Thyroid gland (tissue), 4 donors: ENCODE results near the gene CLASP1.

ENCODE experiments used
- CTCF ChIP-seq, 6 experiments: fragments of 200-600 bp in 3 of 6; fragments of 450-650 bp in 3 of 6; sonication (generic) in 3 of 6; IDR thresholded peaks; one replicate each; pipeline ENCODE4 v1.5.1; 2016 to 2019; ENCODE audit warnings: antibody characterized with exemption in 6 of 6, mild to moderate bottlenecking in 2 of 6, inconsistent platforms in 1 of 6, moderate library complexity in 1 of 6
- POLR2A ChIP-seq, 2 donors: fragments of 450-650 bp; IDR thresholded peaks; one replicate each; pipeline ENCODE4 v1.6.1; 2017; ENCODE audit warnings: antibody characterized with exemption in 2 of 2, mild to moderate bottlenecking in 2 of 2, moderate library complexity in 1 of 2

DNA sequence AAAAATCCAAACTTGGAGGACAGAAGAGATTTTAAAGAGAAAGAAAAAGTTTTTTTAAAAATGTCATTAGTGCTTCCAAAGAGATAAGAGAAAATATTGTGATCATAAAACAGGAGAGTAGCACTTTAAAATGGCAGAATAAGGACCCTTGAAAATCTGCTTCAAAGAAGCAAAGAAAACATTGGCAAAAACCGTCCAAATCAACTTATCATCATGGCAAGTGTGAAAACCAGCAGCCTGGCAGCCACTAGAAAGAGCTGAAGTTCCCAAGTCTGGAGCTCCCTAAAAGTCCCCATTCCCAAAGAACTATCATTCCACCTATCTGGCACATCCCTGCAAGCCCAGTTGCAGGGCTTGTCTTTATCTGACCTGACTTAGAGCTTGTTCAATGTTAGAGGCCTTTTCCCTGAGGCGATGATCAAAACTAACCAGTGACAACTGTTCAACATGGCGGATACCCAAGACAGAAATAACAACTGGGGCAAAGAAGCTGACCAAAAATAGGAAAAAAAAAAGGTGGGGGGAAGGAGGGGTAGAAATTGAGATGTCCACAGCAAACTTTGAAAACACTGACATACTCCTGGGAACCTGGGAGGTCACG lies 143.2 kb downstream of the CLASP1 start:
- TF ChIP-seq CTCF (IDR thresholded peaks at IDR 0.05) (no peak), POLR2A (IDR thresholded peaks at IDR 0.05) (no peak)
